GM18868 (cell line): Measurements from ENCODE around the gene KIF1B.
A peak's percentile ranks its signal among the peaks of the same experiment; 100 is the strongest.
"Not testable (repeated sequence)": the region's sequence is repeated elsewhere in the genome, so short reads cannot be mapped to it uniquely, and the experiment has no call there.

ENCODE experiments used
- ATAC-seq: cut with Tn5 transposase; IDR thresholded peaks from one replicate; pipeline ENCODE4 v1.9.1; 2021; ENCODE audit warnings: mild to moderate bottlenecking, moderate library complexity; ENCODE audit not compliant: unreplicated experiment

KIF1B gene

DNA sequence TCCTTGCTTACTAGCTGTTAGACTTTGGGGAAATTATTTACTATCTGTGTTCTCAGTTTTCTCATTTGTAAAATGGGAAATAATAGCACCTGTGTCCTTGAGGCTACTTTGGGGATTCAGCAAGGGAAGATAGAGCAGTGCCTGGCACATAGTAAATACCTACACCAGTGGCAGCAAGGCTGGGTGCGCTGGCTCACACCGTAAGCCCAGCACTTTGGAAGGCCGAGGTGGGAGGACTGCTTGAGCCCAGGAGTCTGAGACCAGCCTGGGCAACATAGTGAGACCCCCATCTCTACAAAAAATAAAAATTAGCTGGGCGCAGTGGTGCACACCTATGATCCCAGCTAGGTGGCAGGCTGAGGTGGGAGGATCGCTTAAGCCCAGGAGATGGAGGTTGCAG is 211.3 kb downstream of the KIF1B start:
- no peak for ATAC-seq

DNA sequence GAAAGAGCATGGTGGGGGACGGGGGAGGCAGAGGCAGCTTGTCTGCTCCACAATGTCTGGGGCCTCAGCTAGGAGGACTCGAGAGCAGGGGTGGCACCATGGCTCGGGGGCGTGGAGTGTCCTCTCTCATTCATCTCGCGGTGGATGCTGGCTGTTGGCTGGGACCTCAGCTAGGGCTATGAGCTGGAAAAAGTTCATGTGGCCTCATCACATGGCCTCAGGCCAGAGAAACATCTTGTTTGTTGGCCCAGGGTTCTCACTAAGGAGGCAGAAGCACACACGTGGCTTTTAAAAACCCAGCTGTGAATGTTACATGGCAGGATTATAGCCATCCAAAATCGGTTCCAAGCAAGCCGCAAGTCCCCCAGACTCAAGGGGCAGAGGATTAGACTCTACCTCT is 213.7 kb downstream of the KIF1B start:
- ATAC-seq: no peak

DNA sequence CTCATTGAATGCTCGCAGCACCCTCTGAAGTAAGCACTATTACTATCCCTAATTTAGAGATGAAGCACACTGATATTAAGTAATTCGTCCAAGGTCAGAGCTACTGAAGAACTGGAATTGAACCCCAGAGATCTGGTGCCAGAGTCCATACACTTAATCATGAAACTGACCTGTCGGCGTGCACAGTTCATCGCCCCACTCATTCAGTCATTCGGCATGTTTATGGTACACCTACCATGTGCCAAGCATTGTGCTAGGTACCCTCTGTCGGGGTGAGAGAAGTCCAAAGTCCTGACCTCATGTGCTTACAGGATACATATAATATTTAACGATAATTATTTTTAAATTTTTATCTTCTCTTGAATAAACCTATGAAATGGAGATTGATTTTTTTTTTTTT is 214.3 kb downstream of the KIF1B start:
- no peak for ATAC-seq

DNA sequence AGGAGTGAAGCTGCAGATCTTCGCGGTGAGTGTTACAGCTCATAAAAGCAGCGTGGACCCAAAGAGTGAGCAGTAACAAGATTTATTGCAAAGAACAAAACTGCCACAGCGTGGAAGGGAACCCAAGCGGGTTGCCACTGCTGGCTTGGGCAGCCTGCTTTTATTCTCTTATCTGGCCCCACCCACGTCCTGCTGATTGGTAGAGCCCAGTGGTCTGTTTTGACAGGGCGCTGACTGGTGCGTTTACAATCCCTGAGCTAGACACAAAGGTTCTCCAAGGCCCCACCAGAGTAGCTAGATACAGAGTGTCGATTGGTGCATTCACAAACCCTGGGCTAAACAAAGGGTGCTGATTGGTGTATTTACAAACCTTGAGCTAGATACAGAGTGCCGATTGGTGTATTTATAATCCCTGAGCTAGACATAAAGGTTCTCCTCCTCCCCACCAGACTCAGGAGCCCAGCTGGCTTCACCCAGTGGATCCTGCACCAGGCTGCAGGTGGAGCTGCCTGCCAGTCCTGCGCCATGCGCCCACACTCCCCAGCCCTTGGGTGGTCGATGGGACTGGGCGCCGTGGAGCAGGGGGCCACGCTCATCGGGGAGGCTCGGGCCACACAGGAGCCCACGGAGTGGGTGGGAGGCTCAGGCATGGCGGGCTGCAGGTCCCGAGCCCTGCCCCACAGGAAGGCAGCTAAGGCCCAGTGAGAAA is 215.6 kb downstream of the KIF1B start:
- not testable (repeated sequence) for ATAC-seq

DNA sequence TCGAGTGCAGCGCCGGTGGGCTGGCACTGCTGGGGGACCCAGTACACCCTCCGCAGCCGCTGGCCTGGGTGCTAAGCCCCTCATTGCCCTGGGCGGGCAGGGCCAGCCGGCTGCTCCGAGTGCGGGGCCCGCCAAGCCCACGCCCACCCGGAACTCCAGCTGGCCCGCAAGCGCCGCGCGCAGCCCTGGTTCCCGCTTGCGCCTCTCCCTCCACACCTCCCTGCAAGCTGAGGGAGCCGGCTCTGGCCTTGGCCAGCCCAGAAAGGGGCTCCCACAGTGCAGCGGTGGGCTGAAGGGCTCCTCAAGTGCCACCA is 216.1 kb downstream of the KIF1B start:
- not testable (repeated sequence) for ATAC-seq

DNA sequence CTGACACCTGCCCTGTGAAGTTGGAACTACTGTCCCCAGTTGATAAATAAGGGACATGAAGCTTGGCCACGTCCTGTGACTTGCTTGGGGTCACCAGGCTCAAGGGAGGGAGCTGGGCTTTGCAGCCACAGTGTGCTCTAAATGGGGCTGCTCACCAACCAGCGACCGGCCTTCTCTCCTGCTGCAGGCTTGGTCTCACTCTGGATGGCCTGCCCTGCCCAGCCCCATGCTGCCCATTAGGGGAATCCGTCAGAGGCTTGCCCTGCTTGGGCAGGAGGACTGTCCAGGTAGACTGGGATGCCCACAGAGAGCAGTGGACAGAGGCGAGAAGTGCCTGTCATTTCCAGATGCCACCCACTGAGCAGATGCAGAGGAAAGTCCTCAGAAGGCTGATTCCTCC is 218.6 kb downstream of the KIF1B start:
- no peak for ATAC-seq

DNA sequence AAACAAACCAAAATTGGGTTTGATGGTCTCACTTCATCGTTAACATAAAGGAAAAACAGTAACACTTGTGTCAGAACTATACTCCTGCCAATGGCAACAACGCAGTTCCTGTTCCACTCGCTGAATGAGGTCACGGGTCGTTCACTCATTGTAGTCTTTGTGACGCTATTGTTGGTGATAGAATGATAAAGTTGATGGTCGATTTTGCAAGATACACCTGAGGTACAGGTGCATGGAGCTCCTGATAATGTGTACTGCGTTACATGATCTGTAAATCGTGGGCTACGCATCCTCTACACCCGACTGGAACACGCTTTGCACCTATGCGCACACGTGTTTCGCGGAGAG is 219.5 kb downstream of the KIF1B start:
- ATAC-seq: peak; percentile 14

DNA sequence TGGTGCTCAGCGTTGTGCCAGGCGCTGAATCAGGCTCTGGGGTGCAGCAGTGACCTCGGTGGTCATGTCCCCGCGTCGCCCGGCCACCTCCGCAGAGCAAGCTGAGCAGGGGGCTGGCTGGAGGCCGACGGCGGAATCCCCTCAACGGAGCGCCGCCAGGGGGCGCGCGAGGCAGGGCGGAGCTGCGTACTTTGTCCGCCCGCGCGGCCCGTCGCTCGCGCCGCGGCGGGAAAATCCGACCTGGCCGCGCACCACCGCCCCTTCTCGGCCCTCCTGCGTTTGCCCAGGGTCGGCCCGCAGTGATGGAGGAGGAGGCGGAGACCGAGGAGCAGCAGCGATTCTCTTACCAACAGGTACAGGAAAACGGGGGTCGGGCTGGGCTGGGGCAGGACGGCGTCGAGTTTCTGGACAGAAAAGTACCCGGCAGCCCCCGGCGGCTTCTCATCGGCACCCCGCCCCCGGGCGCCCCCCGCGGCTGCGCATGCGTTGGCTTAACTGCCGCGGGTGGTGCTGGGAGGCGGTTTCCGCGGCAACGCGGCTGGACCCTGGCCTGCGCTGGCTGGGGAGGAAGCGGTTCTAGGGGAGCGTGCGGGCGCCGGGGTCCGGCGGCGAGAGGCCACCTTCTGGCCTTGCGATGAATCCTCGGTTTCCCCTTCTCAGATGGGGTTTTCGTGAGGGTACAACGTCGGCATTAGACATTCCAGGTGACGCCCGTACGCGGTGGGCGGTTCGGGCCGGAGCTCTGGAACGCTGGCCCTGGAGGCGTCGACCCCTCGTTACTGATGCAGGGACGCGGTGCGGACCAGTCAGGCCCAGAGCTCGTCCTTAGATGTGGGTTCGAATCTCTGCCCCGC is 220.1 kb downstream of the KIF1B start, which contains the start of gene CENPS:
Gene CENPS (plus strand): TSS at position 218 of the 854 bp plus-strand sequence. CDS start 85 bp downstream, at position 303.
- ATAC-seq: peak; percentile 68
